Lower leg skin (tissue), 3 donors: ENCODE data around the gene CMIP.

Source experiments
- POLR2A ChIP-seq, 2 donors: fragments of 450-650 bp; IDR thresholded peaks; one replicate each; pipeline ENCODE4 v1.6.1; 2016 to 2017; ENCODE audit warnings: antibody characterized with exemption in 2 of 2, mild to moderate bottlenecking in 1 of 2, moderate library complexity in 1 of 2
- TF ChIP-seq, protein P1 (sequence below), 3 donors: fragments of 450-650 bp; IDR thresholded peaks; one replicate each; pipeline ENCODE4 v1.5.1; 2016; ENCODE audit warnings: antibody characterized with exemption in 3 of 3, mild to moderate bottlenecking in 3 of 3, moderate library complexity in 2 of 3

DNA sequence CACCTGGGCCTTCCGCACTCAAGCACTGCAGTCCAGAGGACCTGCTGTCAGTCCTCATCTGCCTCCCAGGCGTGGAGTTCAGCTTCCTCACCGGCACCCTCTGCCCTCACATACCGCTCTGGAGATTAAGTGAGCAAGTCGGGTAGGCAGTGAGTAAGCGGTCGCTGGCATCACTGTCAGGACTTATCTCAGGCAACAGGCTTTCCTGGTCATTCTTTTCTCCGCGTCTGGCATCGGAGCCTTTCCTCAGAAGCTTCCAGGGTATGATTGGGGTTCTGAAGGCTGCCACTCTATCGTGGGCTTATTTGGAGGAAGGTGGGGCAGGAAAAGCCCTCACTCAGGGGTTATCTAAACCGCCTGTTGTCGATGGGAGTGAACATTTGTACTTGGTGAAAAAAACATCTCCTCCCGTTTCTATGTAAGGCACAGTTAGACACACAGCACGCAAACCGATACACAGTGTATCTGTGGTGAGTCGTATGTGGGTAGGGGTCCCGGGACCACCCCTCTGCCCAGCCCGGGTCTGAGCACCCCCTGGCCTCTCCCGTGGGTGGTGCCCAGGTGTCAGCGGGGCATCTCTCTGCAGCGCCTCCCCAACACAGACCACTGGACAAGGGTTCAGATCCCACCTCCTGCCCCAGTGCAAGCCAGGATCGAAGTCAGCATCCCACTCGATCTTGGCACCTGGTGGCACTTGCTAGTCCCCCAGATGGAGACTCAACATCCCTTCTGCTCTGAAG lies 242.0 kb downstream of the CMIP start:
- TF ChIP-seq POLR2A (IDR thresholded peaks at IDR 0.05): no peak
- TF ChIP-seq, protein P1, sequence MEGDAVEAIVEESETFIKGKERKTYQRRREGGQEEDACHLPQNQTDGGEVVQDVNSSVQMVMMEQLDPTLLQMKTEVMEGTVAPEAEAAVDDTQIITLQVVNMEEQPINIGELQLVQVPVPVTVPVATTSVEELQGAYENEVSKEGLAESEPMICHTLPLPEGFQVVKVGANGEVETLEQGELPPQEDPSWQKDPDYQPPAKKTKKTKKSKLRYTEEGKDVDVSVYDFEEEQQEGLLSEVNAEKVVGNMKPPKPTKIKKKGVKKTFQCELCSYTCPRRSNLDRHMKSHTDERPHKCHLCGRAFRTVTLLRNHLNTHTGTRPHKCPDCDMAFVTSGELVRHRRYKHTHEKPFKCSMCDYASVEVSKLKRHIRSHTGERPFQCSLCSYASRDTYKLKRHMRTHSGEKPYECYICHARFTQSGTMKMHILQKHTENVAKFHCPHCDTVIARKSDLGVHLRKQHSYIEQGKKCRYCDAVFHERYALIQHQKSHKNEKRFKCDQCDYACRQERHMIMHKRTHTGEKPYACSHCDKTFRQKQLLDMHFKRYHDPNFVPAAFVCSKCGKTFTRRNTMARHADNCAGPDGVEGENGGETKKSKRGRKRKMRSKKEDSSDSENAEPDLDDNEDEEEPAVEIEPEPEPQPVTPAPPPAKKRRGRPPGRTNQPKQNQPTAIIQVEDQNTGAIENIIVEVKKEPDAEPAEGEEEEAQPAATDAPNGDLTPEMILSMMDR (IDR thresholded peaks at IDR 0.05): no peak
